WTC11 (cell line): ENCODE measurements around the gene RPS6KL1. TPM values are rescaled to one million over a fixed set of nuclear protein-coding genes. Genes with fewer than 3 reads are reported as not detected.

ENCODE experiments used
- ATAC-seq: fragments of 200-7000 bp; cut with Tn5 transposase; 2 replicates; pipeline ENCODE4 v1.10.0; 2021; ENCODE audit warnings: mild to moderate bottlenecking, moderate library complexity
- CTCF ChIA-PET: fragments of 300-600 bp; sonication (Branson Sonifier 250); formaldehyde crosslinking; loops from one replicate; lab custom pipeline; 2021; ENCODE audit warnings: antibody characterized with exemption; lab: Charles Lee
- POLR2A ChIA-PET: fragments of 350-600 bp; sonication (Branson Sonifier 250); formaldehyde crosslinking; loops from one replicate; lab custom pipeline; 2021; ENCODE audit warnings: antibody characterized with exemption; lab: Charles Lee
- DNase-seq: peaks from one replicate; pipeline ENCODE4 v3.0.0; 2021; ENCODE audit warnings: low spot score
- H3K27ac Mint-ChIP-seq: 2 replicates; pipeline ENCODE4 v1.8.0; 2021; ENCODE audit warnings: mixed read lengths
- H3K27me3 Mint-ChIP-seq: 2 replicates; pipeline ENCODE4 v1.8.0; 2021; ENCODE audit warnings: low read depth, mild to moderate bottlenecking, moderate library complexity, mixed read lengths
- H3K36me3 Mint-ChIP-seq: 2 replicates; pipeline ENCODE4 v1.8.0; 2021; ENCODE audit warnings: mixed read lengths
- H3K4me1 Mint-ChIP-seq: 2 replicates; pipeline ENCODE4 v1.8.0; 2022; ENCODE audit warnings: mixed read lengths
- H3K4me3 Mint-ChIP-seq: 2 replicates; pipeline ENCODE4 v1.8.0; 2021; ENCODE audit warnings: mild to moderate bottlenecking, moderate library complexity, mixed read lengths
- H3K9me3 Mint-ChIP-seq: 2 replicates; pipeline ENCODE4 v1.8.0; 2021; ENCODE audit warnings: mixed read lengths
- E2F4 ChIP-seq: sonication (generic); formaldehyde crosslinking; IDR thresholded peaks from 2 replicates; pipeline ENCODE4 v1.8.1; 2022; ENCODE audit warnings: low read depth, mild to moderate bottlenecking, moderate library complexity, missing genetic modification reagents, borderline replicate concordance
- ESRRA ChIP-seq: sonication (generic); formaldehyde crosslinking; IDR thresholded peaks from 2 replicates; pipeline ENCODE4 v1.8.1; 2022; ENCODE audit warnings: mild to moderate bottlenecking, missing genetic modification reagents, borderline replicate concordance
- FOXK1 ChIP-seq: sonication (generic); formaldehyde crosslinking; IDR thresholded peaks from 2 replicates; pipeline ENCODE4 v1.8.0; 2022; ENCODE audit warnings: mild to moderate bottlenecking, moderate library complexity, missing genetic modification reagents
- FOXP1 ChIP-seq: sonication (generic); formaldehyde crosslinking; IDR thresholded peaks from 2 replicates; pipeline ENCODE4 v1.8.0; 2022; ENCODE audit warnings: missing genetic modification reagents, mild to moderate bottlenecking, moderate library complexity, borderline replicate concordance
- NFE2L1 ChIP-seq: sonication (generic); formaldehyde crosslinking; IDR thresholded peaks from 2 replicates; pipeline ENCODE4 v1.8.1; 2023; ENCODE audit warnings: missing genetic modification reagents
- NFYB ChIP-seq: sonication (generic); formaldehyde crosslinking; conservative IDR thresholded peaks from 2 replicates; pipeline ENCODE4 v1.8.0; 2022; ENCODE audit warnings: low read depth, missing genetic modification reagents
- NR1H2 ChIP-seq: sonication (generic); formaldehyde crosslinking; IDR thresholded peaks from 2 replicates; pipeline ENCODE4 v1.9.0; 2021; ENCODE audit warnings: mild to moderate bottlenecking, moderate library complexity, missing genetic modification reagents
- SP1 ChIP-seq: sonication (generic); formaldehyde crosslinking; conservative IDR thresholded peaks from 2 replicates; pipeline ENCODE4 v1.8.1; 2022; ENCODE audit warnings: missing genetic modification reagents
- STAT6 ChIP-seq: sonication (generic); formaldehyde crosslinking; conservative IDR thresholded peaks from 2 replicates; pipeline ENCODE4 v1.8.1; 2023; ENCODE audit warnings: mild to moderate bottlenecking, low read depth, missing genetic modification reagents, moderate library complexity
- TCF7 ChIP-seq: sonication (generic); formaldehyde crosslinking; IDR thresholded peaks from 2 replicates; pipeline ENCODE4 v1.8.0; 2022; ENCODE audit warnings: mild to moderate bottlenecking, low read depth, missing genetic modification reagents, moderate library complexity
- ZBTB43 ChIP-seq: sonication (generic); formaldehyde crosslinking; IDR thresholded peaks from 2 replicates; pipeline ENCODE4 v1.8.1; 2023; ENCODE audit warnings: mild to moderate bottlenecking, missing genetic modification reagents
- ZNF263 ChIP-seq: sonication (generic); formaldehyde crosslinking; IDR thresholded peaks from 2 replicates; pipeline ENCODE4 v1.8.1; 2022; ENCODE audit warnings: low read depth, mild to moderate bottlenecking, moderate library complexity, missing genetic modification reagents
- ZNF423 ChIP-seq: fragments of 250-450 bp; sonication (Bioruptor Pico); IDR thresholded peaks from 2 replicates; pipeline ENCODE4 v2.1.2; 2022; ENCODE audit warnings: mild to moderate bottlenecking, moderate library complexity
- total RNA-seq: library from RNA; stranded (reverse); gene quantifications from 3 replicates; pipeline ENCODE4 v1.2.3, GENCODE V29; 2021
- TF ChIP-seq, protein P1 (sequence below): sonication (generic); formaldehyde crosslinking; IDR thresholded peaks from 2 replicates; pipeline ENCODE4 v1.8.0; 2022; ENCODE audit warnings: mild to moderate bottlenecking, missing genetic modification reagents
- TF ChIP-seq, protein P2 (sequence below): sonication (generic); formaldehyde crosslinking; IDR thresholded peaks from 2 replicates; pipeline ENCODE4 v1.8.1; 2023; ENCODE audit warnings: mild to moderate bottlenecking, missing genetic modification reagents, moderate library complexity

RPS6KL1 gene
- total RNA-seq, 1 experiment from 2014 or later, result 10.6 TPM

- TF ChIP-seq FOXK1 (CRISPR knock-in tag) (peak; percentile 94; the same call in 1 of the 2 replicates), ZNF423 (CRISPR knock-in tag) (no peak)
- TF ChIP-seq, protein P1, sequence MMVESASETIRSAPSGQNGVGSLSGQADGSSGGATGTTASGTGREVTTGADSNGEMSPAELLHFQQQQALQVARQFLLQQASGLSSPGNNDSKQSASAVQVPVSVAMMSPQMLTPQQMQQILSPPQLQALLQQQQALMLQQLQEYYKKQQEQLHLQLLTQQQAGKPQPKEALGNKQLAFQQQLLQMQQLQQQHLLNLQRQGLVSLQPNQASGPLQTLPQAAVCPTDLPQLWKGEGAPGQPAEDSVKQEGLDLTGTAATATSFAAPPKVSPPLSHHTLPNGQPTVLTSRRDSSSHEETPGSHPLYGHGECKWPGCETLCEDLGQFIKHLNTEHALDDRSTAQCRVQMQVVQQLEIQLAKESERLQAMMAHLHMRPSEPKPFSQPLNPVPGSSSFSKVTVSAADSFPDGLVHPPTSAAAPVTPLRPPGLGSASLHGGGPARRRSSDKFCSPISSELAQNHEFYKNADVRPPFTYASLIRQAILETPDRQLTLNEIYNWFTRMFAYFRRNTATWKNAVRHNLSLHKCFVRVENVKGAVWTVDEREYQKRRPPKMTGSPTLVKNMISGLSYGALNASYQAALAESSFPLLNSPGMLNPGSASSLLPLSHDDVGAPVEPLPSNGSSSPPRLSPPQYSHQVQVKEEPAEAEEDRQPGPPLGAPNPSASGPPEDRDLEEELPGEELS, result peak; percentile 64; the same call in 1 of the 2 replicates
- peak overlapping the region; percentile 59 for H3K4me3 Mint-ChIP-seq
- H3K27me3 Mint-ChIP-seq, result no peaks in the 10 kb centered on the region
- H3K27ac Mint-ChIP-seq, result peak overlapping the region; percentile 95
- DNase-seq, result peak; percentile 40
- POLR2A ChIA-PET, result interaction anchor here (0.5 to 1.2 kb wide), 6 partner anchors 9 to 246 kb away, joined by 3 to 7 read pairs (median 3); partner anchors contain the start of genes RPS6KL1 and ZC2HC1C
- peaks cover 65% of the 10 kb centered on the region for H3K4me1 Mint-ChIP-seq
- peak; percentile 69 for ATAC-seq
- no peaks in the 10 kb centered on the region for H3K9me3 Mint-ChIP-seq
- CTCF ChIA-PET, result interaction anchor here (0.7 to 3.3 kb wide), 7 partner anchors 9 to 277 kb away, joined by 3 to 58 read pairs (median 7); partner anchors contain the start of genes PROX2 and YLPM1
- peaks cover 24% of the 10 kb centered on the region for H3K36me3 Mint-ChIP-seq
Measured at GRCh38 chr14:74886001-74886400, 37.1 kb downstream of the RPS6KL1 start.

DNA sequence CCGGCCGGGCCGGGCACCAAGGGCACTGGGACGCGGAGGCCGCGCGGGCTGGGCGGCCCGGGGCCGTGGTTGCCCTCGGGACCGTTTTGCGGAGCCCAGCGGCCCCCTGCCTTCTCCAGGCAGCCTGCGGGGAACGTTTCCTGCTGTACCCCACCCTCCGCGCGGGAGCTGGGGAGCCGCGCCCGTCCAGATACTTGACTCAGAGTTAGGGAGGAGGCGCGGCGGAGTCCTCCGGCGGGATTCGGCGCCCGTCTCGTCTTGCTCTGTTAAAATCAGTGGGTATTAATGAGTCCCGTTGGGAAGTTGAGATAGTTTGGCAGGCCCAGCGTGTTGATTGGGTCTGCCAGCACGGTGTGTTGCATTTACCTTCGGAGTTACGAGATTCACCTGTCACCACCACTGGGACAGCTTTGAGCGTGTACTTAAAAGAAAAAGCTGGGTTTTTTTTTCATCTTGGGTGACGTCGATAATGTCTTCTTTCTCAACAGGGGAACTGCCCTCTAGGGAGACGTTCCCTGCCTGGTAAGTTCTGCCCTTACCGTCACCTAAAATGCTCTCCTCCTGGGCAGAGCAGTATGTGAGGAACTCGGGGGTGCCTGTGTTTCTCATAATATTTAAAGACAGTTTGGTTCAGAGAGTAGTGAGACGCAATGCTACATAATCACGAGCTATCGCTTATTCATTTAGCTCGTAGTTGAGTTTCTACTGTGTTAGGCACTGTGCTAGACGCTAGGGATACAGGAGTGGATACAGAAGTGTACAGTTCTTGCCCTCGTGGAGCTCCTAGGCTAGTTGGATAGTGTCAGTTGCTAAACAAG is 40.7 kb downstream of the RPS6KL1 start:
- DNase-seq (no peak), ATAC-seq (peak; percentile 2)
- ChIA-PET CTCF (interaction anchor here (0.6 to 9.6 kb wide), 5 partner anchors 12 to 140 kb away, joined by 3 to 133 read pairs (median 4); no protein-coding TSS in a partner anchor), POLR2A (interaction anchor here (0.6 to 0.7 kb wide), 2 partner anchors 12 to 673 kb away, joined by 3 to 5 read pairs; no protein-coding TSS in a partner anchor)
- Mint-ChIP-seq H3K9me3 (no peaks in the 10 kb centered on the region), H3K36me3 (peaks cover 5% of the 10 kb centered on the region), H3K27me3 (no peaks in the 10 kb centered on the region), H3K4me1 (peaks cover 53% of the 10 kb centered on the region), H3K4me3 (peak overlapping the region; percentile 100), H3K27ac (peak overlapping the region; percentile 98)
- TF ChIP-seq NFE2L1 (CRISPR knock-in tag) (0 out of 2 replicates have a peak, but pooled peaks have one; percentile 22), FOXP1 (peak; percentile 70; the same call in 1 of the 2 replicates), NR1H2 (no peak), E2F4 (0 out of 2 replicates have a peak, but pooled peaks have one; percentile 30), ZBTB43 (peak; percentile 54; the same call in 1 of the 2 replicates), ESRRA (CRISPR knock-in tag) (0 out of 2 replicates have a peak, but pooled peaks have one; percentile 1), TCF7 (CRISPR knock-in tag) (peak; percentile 82; the same call in 1 of the 2 replicates), SP1 (0 out of 2 replicates have a peak, but pooled peaks have one; percentile 1), STAT6 (CRISPR knock-in tag) (no peak), NFYB (peak; percentile 39; the same call in 1 of the 2 replicates), ZNF263 (CRISPR knock-in tag) (0 out of 2 replicates have a peak, but pooled peaks have one; percentile 4)
- TF ChIP-seq, protein P2, sequence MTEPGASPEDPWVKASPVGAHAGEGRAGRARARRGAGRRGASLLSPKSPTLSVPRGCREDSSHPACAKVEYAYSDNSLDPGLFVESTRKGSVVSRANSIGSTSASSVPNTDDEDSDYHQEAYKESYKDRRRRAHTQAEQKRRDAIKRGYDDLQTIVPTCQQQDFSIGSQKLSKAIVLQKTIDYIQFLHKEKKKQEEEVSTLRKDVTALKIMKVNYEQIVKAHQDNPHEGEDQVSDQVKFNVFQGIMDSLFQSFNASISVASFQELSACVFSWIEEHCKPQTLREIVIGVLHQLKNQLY (CRISPR knock-in tag), result no peak
